ENCODE measurements around the gene STK32C. TPM values are rescaled to one million over a fixed set of nuclear protein-coding genes. Genes with fewer than 3 reads are reported as not detected.

The STK32C gene
- total RNA-seq, 2 donors from 2014 or later, result 2.6 to 3.7 TPM

GRCh38 chr10:132290631-132291030 is 17.1 kb downstream of the STK32C start:
- Histone ChIP-seq H3K9me3 (peaks cover 0 to 20% of the 10 kb centered on the region in 2 donors), H3K27me3 (no peaks in the 10 kb centered on the region)
- DNase-seq (ENCODE audit: low spot score), result no peak

GRCh38 chr10:132289439-132289838 is 18.3 kb downstream of the STK32C start:
- Histone ChIP-seq H3K27me3 (no peaks in the 10 kb centered on the region), H3K4me1 (peaks cover 0 to 8% of the 10 kb centered on the region in 2 donors), H3K9me3 (peaks cover 0 to 20% of the 10 kb centered on the region in 2 donors), H3K4me3 (no peak overlapping the region), H3K27ac (no peak overlapping the region), H3K36me3 (no peaks in the 10 kb centered on the region)
- DNase-seq (ENCODE audit: low spot score), result no peak
- no peak for TF ChIP-seq CTCF (IDR thresholded peaks at IDR 0.05)

More at GRCh38 chr10:132290631-132291030, 17.1 kb downstream of the STK32C start:
- Histone ChIP-seq H3K36me3 (no peaks in the 10 kb centered on the region), H3K4me3 (no peak overlapping the region), H3K4me1 (peaks cover 0 to 8% of the 10 kb centered on the region in 2 donors), H3K27ac (no peak overlapping the region)
- no peak for TF ChIP-seq CTCF (IDR thresholded peaks at IDR 0.05)

- no peak for DNase-seq (ENCODE audit: low spot score)
- Histone ChIP-seq H3K9me3 (peaks cover 0 to 10% of the 10 kb centered on the region in 2 donors), H3K4me1 (no peaks in the 10 kb centered on the region), H3K4me3 (no peak overlapping the region), H3K27ac (no peak overlapping the region), H3K27me3 (no peaks in the 10 kb centered on the region), H3K36me3 (no peaks in the 10 kb centered on the region)
- TF ChIP-seq CTCF (IDR thresholded peaks at IDR 0.05), result no peak
Observed at GRCh38 chr10:132283604-132284382, 24.0 kb downstream of the STK32C start.

- H3K27ac ChIP-seq, result no peak overlapping the region
- H3K4me3 ChIP-seq, result no peak overlapping the region
- no peak for TF ChIP-seq CTCF (IDR thresholded peaks at IDR 0.05)
- H3K27me3 ChIP-seq, result no peaks in the 10 kb centered on the region
- DNase-seq (ENCODE audit: low spot score), result no peak
- H3K4me1 ChIP-seq, result no peaks in the 10 kb centered on the region
- H3K9me3 ChIP-seq, result peaks cover 0 to 2% of the 10 kb centered on the region in 2 donors
- no peaks in the 10 kb centered on the region for H3K36me3 ChIP-seq
Observed at GRCh38 chr10:132282667-132283603, 24.8 kb downstream of the STK32C start.

GRCh38 chr10:132281915-132282666 is 25.7 kb downstream of the STK32C start:
- no peak for DNase-seq (ENCODE audit: low spot score)

More at GRCh38 chr10:132281915-132282666, 25.7 kb downstream of the STK32C start:
- Histone ChIP-seq H3K9me3 (no peaks in the 10 kb centered on the region), H3K4me1 (no peaks in the 10 kb centered on the region), H3K27ac (no peak overlapping the region), H3K4me3 (no peak overlapping the region), H3K36me3 (no peaks in the 10 kb centered on the region), H3K27me3 (no peaks in the 10 kb centered on the region)
- TF ChIP-seq CTCF (IDR thresholded peaks at IDR 0.05), result no peak
